Measurements from ENCODE around the gene LEF1. TPM values are rescaled to one million over a fixed set of nuclear protein-coding genes. Genes with fewer than 3 reads are reported as not detected.
A peak's percentile ranks its signal among the peaks of the same experiment; 100 is the strongest.

LEF1 gene
- total RNA-seq, 1 donor, result under 0.01 TPM

DNA sequence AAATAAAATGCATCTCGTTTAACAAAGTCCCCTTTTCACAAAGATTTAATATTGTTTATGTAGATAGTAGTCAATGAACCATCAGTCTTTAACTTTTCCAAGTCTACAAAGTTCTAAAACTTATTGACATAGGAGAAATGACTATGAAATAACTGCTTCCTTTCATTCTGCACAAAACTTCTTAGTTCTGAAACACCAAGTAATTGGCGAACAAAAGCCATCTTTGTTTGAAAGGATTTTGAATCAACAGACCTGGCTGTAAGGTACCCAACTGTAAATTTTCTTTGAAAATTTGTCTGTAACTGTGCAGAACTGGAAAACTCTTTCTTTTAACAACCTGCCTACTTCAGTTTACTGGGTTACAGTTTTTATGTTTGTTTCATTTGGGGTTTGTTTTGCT, 25.9 kb downstream of the LEF1 start:
- TF ChIP-seq, protein P1, sequence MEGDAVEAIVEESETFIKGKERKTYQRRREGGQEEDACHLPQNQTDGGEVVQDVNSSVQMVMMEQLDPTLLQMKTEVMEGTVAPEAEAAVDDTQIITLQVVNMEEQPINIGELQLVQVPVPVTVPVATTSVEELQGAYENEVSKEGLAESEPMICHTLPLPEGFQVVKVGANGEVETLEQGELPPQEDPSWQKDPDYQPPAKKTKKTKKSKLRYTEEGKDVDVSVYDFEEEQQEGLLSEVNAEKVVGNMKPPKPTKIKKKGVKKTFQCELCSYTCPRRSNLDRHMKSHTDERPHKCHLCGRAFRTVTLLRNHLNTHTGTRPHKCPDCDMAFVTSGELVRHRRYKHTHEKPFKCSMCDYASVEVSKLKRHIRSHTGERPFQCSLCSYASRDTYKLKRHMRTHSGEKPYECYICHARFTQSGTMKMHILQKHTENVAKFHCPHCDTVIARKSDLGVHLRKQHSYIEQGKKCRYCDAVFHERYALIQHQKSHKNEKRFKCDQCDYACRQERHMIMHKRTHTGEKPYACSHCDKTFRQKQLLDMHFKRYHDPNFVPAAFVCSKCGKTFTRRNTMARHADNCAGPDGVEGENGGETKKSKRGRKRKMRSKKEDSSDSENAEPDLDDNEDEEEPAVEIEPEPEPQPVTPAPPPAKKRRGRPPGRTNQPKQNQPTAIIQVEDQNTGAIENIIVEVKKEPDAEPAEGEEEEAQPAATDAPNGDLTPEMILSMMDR (IDR thresholded peaks at IDR 0.05; ENCODE audit: insufficient read depth, low read depth, low read length), result no peak
- H3K4me3 ChIP-seq (ENCODE audit: low read depth, low read length), result no peak overlapping the region
- no peak for DNase-seq (ENCODE audit: low read depth)

DNA sequence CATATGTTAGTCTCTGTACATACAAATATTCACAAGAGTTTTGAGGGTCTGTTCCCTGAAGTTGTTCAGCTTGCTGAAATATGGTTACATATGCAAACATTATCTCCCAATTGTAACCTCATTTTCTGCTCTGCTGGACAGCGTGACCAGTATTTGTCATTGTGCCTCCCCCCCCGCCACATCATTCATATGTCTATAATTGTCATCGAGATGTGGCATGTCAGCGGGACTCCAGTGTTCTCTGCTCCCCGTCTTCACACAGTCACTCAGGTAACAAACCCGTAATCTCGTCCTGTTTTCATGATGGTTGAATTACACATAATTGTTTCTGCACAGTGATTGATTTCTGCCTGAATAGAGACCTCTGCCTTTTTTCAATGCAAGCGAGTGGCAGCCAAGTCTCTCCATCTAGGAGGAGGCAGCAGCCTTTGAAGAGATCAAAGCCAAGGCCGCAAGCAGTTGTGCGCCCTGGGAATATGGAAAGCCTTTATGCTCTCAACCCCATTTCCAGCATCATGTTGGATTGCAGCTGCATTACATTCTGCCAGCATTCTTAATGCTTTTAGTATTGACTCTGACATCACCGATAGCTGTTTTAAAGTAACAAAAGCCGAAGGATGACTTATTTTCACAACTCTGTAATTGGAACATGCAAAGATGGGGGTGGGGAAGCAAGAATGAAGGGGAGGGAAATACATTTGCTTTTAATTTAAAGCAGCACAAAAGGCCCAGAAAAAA, 27.4 kb downstream of the LEF1 start:
- DNase-seq (ENCODE audit: low read depth), result no peak
- TF ChIP-seq, protein P1 (IDR thresholded peaks at IDR 0.05; ENCODE audit: insufficient read depth, low read depth, low read length), result no peak
- H3K4me3 ChIP-seq (ENCODE audit: low read depth, low read length), result no peak overlapping the region

- DNase-seq (ENCODE audit: low read depth), result no peak
- no peak overlapping the region for H3K4me3 ChIP-seq (ENCODE audit: low read depth, low read length)
- TF ChIP-seq, protein P1 (IDR thresholded peaks at IDR 0.05; ENCODE audit: insufficient read depth, low read depth, low read length), result no peak
Observed at GRCh38 chr4:108140328-108140727, 28.4 kb downstream of the LEF1 start.

GRCh38 chr4:108139089-108139488, 29.6 kb downstream of the LEF1 start:
- DNase-seq (ENCODE audit: low read depth), result no peak
- no peak overlapping the region for H3K4me3 ChIP-seq (ENCODE audit: low read depth, low read length)
- TF ChIP-seq, protein P1 (IDR thresholded peaks at IDR 0.05; ENCODE audit: insufficient read depth, low read depth, low read length), result no peak

DNA sequence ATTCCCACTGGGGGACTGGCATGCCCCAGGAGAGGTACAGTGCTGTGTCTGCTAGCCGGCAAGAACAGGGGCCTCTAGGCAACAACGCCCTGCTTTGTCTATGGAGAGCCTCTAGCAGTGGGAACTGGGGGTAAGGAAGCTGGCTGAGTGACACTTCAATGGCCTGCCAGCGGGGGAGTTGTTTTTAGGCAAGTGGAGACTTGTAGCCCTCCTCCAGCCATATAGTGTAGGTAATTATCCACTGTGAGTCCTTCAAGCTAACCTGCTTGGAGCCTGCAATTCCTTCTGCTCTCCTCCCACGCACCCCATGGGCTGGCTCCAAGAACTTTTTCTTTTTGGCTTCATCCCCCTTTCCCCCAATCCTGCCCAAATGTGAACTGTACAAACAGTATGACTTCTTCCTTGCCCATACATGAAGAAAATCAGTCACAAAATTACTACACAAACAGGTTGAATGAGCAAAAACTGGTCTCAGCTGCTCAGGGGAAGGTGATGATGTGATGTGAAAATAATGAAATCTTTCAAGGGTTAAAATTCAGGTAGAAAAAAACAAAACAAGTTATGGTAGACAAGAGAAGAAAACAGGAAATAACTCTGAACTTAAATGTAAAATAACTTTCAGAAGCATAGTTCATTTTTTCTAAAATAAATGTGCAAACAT, 33.1 kb downstream of the LEF1 start:
- H3K4me3 ChIP-seq (ENCODE audit: low read depth, low read length), result no peak overlapping the region
- TF ChIP-seq, protein P1 (IDR thresholded peaks at IDR 0.05; ENCODE audit: insufficient read depth, low read depth, low read length), result no peak
- DNase-seq (ENCODE audit: low read depth), result no peak

DNA sequence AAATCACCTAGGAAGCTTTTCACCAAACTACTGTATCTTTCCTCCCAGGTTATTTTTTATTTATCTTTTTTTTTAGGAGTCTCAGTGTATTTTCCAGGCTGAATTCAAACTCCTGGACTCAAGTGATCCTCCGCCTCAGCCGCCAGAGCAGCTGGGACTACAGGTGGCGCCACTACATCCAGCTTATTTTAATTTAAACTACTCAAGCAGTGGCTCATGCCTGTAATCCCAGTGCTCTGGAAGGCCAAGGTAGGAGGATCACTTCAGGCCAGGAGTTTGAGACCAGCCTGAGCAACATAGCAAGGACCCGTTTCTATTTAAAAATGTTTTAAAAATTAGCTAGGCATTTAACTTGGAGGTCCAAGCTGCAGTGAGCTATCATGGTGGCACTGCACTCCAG, 37.8 kb downstream of the LEF1 start:
- H3K4me3 ChIP-seq (ENCODE audit: low read depth, low read length), result no peak overlapping the region
- TF ChIP-seq, protein P1 (IDR thresholded peaks at IDR 0.05; ENCODE audit: insufficient read depth, low read depth, low read length), result peak; percentile 34
- DNase-seq (ENCODE audit: low read depth), result no peak
